C4-2B (cell line): Measurements from ENCODE around the gene KLF11.

Experiments used
- H3K27ac ChIP-seq: fragments of 450-650 bp; 2 replicates; pipeline ENCODE4 v1.5.1; 2017
- ZFX ChIP-seq: fragments of 450-650 bp; IDR thresholded peaks from 2 replicates; pipeline ENCODE4 v1.6.1; 2017
- TF ChIP-seq, protein P1 (sequence below): fragments of 450-650 bp; conservative IDR thresholded peaks from 2 replicates; pipeline ENCODE4 v1.5.1; 2017; ENCODE audit warnings: mild to moderate bottlenecking

Gene KLF11

DNA sequence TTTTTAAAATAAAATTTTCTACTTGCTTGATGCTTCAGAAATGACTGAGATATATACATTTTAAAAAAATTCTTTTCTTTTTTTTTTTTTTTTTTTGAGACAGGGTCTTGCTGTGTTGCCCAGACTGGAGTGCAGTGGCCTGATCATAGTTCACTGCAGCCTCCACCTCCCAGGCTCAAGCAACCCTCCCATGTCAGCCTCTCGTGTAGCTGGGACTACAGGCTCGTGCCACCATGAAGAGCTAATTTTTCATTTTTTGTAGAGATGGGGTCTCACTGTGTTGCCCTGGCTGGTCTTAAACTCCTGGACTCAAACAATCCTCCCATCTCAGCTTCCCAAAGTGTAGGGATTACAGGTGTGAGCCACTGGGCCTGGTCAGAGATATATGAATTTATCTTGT lies 24.0 kb downstream of the KLF11 start:
- TF ChIP-seq, protein P1, sequence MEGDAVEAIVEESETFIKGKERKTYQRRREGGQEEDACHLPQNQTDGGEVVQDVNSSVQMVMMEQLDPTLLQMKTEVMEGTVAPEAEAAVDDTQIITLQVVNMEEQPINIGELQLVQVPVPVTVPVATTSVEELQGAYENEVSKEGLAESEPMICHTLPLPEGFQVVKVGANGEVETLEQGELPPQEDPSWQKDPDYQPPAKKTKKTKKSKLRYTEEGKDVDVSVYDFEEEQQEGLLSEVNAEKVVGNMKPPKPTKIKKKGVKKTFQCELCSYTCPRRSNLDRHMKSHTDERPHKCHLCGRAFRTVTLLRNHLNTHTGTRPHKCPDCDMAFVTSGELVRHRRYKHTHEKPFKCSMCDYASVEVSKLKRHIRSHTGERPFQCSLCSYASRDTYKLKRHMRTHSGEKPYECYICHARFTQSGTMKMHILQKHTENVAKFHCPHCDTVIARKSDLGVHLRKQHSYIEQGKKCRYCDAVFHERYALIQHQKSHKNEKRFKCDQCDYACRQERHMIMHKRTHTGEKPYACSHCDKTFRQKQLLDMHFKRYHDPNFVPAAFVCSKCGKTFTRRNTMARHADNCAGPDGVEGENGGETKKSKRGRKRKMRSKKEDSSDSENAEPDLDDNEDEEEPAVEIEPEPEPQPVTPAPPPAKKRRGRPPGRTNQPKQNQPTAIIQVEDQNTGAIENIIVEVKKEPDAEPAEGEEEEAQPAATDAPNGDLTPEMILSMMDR = no peak
- no peak for TF ChIP-seq ZFX
- no peak overlapping the region for H3K27ac ChIP-seq

DNA sequence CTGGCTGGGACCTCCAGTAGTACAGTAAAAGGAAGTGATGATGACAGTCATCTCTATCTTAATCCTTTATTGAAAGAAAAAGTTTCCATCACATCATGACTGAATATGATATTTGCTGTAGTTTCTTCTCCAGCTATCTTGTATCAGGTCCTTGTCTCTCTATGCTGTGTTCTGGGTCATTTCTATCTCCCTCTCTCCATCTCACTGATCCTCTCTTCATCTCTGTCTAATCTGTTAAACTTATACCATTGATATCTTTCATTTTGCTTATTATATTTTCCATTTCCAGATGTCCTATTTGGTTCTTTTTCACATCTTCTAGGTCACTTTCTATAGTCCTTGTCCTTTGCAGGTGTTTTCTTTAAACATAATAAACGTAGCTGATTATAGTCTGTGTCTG lies 24.5 kb downstream of the KLF11 start:
- H3K27ac ChIP-seq = no peak overlapping the region
- TF ChIP-seq, protein P1 = no peak
- TF ChIP-seq ZFX = no peak

DNA sequence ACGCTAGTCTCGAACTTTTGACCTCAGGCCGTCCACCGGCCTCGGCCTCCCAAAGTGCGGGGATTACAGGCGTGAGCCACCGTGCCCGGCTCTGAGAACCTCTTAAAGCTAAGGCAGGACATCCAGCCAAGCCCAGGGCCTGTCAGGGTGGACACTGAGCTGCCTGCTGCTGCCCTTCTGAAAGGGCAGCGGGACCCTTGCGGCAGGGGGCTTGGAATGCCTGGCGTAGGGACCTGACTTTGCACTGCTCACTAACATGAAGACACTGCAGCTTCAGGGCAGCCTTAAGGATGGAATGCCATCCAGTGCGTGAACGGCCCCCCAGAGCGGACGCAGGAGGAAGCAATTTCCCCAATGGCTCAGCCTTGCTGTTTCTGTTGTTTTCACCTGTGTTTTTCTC lies 27.8 kb downstream of the KLF11 start:
- TF ChIP-seq, protein P1 = no peak
- TF ChIP-seq ZFX = no peak
- H3K27ac ChIP-seq = no peak overlapping the region

DNA sequence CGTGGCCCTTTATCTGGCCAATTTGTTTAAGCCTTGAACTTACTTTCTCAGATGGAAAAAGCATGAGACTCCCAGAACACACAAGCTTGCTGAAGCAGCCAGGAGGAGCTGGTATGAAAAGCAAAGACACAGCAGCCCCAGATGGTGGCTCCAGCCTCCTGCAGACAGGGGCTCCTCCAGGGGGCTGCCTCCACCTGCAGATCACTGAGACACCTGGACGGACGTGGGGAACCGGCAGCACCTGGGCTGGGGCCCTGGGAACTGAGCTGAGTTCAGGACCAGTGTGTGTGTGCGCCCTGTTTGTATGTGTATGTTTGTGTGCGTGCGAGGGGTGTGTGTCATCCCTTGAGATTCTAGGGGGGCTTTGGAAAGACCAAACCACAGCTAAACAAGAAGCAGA lies 28.2 kb downstream of the KLF11 start:
- no peak for TF ChIP-seq ZFX
- TF ChIP-seq, protein P1 = no peak
- H3K27ac ChIP-seq = no peak overlapping the region

DNA sequence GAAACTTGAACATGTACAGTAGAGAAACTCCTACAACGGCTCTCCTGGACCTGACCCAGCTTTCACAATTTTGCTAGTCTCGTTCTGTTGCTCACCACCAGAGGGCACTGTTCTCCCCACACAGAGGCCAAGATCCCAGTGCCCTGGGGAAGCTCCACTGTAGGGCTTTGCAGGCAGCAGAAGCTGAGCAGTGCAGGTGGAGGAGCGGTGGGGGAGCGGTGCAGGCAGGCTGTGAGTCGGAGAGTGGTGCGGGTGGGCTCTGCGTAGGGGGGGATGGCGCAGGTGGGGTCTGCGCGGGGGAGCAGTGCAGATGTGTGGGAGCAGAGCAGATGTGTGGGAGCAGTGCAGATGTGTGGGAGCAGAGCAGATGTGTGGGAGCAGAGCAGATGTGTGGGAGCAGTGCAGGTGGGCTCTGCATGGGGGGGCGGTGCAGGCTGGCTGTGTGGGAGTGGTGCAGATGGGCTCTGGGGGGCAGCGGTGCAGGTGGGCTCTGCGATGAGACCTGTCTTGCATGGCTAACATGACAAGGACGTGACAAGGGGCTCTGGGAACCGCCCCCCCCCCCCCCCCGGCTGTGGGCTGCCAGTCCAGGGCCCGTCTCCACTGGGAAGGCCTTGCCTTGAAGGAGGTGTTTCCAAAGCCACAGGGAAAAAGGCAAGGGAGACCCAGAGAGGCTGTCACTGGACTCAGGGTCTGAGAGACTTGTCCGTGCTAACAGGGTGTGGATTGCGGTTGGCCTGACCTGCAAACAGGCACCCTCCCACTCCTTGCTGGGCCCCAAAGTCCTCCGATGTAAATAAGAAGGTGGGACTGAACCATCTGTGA lies 29.5 kb downstream of the KLF11 start:
- TF ChIP-seq, protein P1 = peak; percentile 88
- TF ChIP-seq ZFX = no peak

DNA sequence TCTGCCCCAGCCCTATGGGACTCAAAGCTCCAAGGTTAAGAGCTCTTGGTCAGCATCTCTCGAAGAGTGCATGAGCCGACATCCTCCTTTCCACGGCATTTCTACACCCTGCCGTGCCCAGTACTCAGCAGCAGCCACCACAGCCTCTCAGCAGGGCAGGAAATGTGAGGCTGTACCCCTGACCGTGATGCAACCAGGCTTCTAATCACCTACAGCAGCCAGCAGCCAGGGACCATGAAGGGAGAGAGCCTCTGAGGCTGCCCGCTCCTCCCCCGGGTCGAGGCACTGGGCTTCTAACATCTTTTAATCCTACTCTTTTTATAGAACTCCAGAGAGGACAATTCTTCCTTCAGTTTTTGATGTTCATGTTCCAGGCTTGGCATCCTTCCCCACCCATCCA lies 30.4 kb downstream of the KLF11 start:
- TF ChIP-seq, protein P1 = no peak
- TF ChIP-seq ZFX = no peak
- no peak overlapping the region for H3K27ac ChIP-seq

More for the DNA sequence above, 29.5 kb downstream of the KLF11 start:
- H3K27ac ChIP-seq = no peak overlapping the region

DNA sequence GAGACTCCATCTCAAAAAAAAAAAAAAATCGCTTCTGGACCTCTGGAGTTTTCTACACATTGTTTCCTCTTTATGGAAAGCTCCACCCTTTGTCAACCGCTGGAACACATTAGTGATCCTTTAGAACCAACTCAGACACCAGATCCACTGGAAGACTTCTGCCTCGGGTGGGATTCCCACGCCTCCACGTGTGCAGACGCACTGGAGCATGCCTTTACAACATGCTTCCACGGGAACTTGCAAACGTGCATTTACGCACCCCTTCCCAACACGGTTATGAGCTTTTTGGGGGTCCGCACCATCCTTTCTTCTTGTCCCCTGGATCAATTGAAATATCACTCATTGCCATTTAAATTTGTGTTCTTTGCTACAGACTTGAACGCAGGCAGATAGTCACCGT lies 31.8 kb downstream of the KLF11 start:
- no peak overlapping the region for H3K27ac ChIP-seq
- no peak for TF ChIP-seq ZFX
- TF ChIP-seq, protein P1 = no peak
